Endometrial microvascular endothelial cells (primary cell): ENCODE results near the gene CIPC. TPM values are rescaled to one million over a fixed set of nuclear protein-coding genes. Genes with fewer than 3 reads are reported as not detected.

ENCODE experiments used
- in situ Hi-C: cut with HindIII; loops from 2 replicates; pipeline ENCODE4 v1.10.0; 2017; ENCODE audit warnings: low sequenced_read_pairs, low pct_unique_long_range_greater_than_20kb; ENCODE audit errors: inconsistent ontology term
- total RNA-seq: library from RNA; depleted of rRNA; stranded (reverse); fragments of >200 nt; gene quantifications from one replicate; pipeline ENCODE4 v1.2.3, GENCODE V29; 2015; ENCODE audit errors: inconsistent ontology term

CIPC gene
- total RNA-seq, 1 donor from 2014 or later, result 31.9 TPM

DNA sequence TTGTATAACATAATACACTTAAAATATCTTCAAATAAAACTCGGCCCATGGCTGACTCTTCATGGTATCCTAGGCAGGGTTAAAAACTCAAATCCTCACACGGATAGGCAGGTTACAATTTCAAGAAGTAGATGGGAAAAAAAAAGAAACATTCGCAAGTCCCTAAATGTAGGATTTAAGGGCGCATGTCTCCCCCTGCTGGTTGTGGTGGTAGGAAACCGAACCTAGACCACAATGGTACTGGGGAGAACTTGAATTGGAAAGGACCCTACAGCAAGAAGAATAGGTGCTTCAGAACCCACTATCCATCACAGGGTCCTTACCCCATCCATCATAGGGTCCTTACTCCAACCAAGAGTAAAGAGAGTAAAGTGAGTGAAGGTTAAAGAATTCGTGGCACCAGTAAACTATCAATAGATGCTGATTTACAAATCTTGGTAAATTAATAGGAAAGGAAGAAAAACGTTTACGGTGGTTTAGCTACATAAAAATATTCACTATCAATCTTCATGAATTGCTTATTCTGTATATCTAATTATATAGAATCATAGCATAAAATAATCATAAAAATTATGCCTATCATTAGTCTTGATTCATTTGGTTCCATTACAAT, 3.3 kb upstream of the CIPC start:
- in situ Hi-C loops, result loop anchor here (25.0 kb wide), 1 partner anchor 207 kb away; no protein-coding TSS in a partner anchor

DNA sequence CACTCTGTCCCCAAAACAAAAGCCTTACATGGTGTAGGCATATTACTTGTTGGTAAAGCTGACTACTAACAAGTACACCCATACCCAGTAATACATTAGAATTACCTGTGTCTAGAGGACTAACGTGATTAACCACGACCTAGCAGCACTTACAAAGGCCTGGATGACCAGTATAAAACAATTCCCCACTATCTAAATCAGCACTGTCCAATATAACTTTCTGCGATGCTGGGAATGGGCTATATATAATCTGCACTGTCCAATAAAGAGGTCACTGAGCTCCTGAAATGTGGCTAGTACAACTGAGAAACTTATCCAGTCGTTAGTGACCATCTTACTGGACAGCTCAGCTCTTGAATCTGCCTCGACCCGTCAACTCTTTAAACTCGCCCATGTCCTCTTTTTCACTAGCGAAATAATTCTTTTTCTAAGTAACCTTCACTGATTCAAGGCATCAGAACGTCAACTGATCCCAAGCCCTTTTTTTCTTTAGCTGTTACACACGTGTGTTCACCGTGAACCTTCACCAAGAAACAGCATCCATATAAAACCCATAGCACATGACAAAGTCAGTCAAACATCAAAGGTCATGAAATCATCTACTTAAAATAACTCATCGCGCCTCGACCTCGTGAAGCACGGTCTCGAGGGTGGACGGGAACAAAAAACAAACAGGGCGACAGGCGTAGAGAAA, 905 bp upstream of the CIPC start:
- in situ Hi-C loops, result loop anchor here (25.0 kb wide), 1 partner anchor 210 kb away; no protein-coding TSS in a partner anchor

- in situ Hi-C loops, result loop anchor here (25.0 kb wide), 1 partner anchor 211 kb away; no protein-coding TSS in a partner anchor
Observed at GRCh38 chr14:77098529-77099353, 683 bp downstream of the CIPC start.

DNA sequence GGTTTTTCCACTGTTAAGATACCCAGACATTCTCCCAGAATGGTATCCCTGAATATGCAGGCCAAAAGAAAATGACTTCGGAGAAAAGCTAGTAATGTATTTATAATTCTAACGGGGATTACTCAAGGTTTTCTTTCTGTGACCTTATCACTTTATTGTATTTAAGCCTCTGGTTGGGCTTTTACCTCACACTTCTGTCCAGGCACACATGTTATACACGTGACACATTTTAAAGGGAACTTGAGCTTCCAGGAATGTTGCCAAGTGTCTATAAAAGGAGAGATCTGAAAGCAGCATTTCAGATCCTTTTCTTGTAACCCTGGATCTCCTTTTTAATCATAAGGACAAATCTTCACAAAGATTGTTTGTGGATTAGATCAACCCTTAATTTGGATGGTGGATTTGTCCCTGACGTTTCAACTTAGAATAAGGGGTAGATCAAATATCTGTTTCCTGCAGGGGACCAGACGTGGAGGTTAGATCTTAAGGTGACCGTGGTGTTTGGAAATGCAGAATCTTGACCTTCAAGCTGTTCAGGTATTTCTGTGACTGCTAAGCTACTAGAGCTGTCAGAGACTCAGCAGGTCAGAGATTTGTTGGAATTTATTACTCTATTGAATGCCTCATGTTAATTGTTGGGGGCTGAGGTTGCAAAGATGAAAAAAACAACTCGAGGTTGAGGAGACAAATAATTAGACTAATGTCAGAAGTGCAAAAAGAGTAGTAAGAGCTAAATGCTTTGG, 1.5 kb downstream of the CIPC start:
- in situ Hi-C loops, result loop anchor here (25.0 kb wide), 1 partner anchor 212 kb away; no protein-coding TSS in a partner anchor

- in situ Hi-C loops, result no loop called here
Observed at GRCh38 chr14:77100961-77101360, 2.9 kb downstream of the CIPC start.

GRCh38 chr14:77102154-77102553, 4.1 kb downstream of the CIPC start:
- in situ Hi-C loops, result no loop called here

- in situ Hi-C loops, result no loop called here
Observed at GRCh38 chr14:77103475-77103874, 5.4 kb downstream of the CIPC start.

GRCh38 chr14:77103951-77104350, 5.9 kb downstream of the CIPC start:
- in situ Hi-C loops, result no loop called here

DNA sequence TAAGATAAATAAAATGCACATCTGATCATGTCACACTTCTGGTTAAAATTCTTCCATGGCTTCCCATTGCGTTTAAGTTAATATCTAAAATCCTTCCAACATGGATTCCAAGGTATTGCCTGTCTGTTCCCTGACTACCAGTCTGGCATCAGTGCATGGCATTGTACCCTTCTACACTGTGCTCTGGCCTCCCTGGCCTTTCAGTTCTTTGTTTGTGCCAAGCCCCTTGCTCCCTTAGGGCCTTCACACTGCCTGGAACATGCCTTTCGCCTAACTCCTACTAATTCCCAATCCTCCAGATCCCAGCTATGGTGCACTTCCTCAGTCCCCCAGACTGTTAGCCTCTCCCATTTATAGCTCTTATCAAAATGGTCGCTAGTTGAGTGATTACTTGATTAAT, 6.3 kb downstream of the CIPC start:
- in situ Hi-C loops, result no loop called here

- in situ Hi-C loops, result no loop called here
Observed at GRCh38 chr14:77105145-77105939, 7.3 kb downstream of the CIPC start.

DNA sequence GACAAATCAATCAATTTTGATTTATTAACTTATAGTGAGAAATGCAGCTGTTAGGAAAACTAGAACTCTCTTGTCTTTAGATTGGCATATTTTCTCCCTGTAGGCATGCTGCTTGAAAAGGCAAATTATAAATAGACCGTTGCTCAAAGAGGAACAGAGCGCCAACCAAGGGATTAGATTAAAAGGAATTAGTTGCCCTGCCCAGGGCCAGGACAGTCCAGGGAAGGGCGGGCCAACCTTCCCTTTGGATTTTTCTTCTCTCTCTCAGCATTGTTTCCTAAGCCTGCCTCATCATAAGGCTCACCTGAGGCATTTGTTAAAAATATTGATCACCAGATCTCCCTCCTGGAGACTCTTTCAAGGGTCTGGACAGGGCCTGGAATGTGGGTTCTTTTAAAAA, 8.6 kb downstream of the CIPC start:
- in situ Hi-C loops, result no loop called here

DNA sequence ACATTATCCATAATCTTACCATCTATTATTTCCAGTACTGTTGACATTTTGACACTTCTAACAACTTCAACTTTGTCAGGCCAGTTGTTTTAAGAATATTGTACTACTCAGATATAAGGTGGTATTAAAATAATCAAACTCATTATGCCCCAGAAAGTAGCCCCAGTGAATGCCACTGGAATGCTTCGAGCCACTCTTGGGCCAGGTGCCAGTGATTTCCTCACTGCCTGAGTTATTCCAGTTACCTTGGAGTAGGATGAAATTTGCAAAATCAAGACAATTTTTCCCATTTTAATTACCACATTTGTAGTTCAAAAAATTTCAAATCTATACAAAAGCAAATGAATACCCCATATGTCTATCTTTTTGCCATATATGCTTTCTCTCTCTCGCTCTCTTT, 9.2 kb downstream of the CIPC start:
- in situ Hi-C loops, result no loop called here

DNA sequence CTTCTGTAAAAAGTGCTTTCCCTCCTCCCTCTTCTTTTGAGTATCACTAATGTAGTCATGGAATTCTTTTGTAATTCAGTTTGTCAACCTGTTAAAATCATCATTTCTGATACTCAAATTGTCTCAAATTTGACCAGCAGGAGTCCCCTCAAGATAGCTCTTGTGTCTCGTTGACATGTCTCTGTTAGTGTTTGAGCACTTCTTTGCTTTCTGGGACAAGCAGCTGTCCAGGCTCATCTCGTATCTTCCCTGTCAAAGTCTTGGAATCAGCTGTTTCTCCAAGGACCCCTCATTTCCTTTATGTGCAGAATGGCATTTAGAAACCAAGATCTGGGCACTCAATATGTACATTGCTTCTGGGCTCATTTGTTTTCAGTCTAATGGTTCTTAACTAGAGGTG, 10.7 kb downstream of the CIPC start:
- in situ Hi-C loops, result no loop called here

DNA sequence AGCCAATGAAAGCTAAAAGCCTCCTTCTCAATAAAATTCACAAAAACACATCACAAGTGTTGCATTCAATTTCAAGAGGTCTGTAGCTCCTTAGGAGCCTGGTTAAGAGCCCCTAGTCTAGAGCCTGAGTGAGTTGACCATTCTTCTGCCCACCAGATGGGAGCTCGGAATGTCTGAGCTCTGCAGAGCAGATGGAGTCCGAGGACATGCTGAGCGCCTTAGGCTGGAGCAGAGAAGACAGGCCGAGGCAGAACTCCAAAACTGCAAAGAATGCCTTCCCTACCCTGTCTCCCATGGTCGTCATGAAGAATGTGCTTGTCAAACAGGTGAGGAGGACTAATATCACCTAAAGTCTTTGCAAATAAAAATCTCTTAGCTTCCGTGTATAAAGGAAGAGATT, 11.6 kb downstream of the CIPC start:
- in situ Hi-C loops, result no loop called here

GRCh38 chr14:77110286-77110685, 12.2 kb downstream of the CIPC start:
- in situ Hi-C loops, result no loop called here

DNA sequence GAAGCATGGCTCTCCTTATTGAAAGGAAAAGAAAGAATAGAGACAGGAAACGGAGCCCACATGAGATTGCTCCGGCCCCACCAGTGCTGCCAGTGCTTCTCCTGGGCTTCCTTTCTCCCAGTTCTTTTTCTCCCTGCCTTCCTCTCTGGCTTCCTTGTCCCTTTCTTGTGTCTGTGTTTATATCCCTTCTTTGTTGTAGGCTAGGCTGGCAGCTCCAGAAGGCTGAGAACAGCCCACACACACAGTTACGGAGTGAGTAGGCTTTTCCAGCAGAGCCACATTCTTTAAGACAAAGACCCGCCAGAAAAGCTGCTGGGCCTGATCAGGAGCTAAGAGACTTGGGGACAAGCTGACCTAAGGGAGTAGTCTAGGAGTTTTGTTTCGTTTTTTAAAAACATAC, 13.0 kb downstream of the CIPC start:
- in situ Hi-C loops, result no loop called here

DNA sequence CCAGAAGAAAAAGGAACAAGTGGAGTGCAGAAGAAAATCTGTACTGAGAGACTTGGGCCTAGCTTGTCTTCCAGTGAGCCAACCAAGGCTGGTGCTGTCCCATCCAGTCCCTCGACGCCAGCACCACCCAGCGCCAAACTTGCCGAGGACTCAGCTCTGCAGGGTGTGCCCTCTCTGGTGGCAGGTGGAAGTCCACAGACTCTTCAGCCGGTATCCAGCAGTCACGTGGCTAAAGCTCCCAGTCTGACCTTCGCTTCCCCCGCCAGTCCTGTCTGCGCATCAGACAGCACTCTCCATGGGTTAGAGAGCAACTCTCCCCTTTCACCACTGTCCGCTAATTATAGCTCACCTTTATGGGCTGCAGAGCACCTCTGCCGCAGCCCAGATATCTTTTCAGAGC, 15.6 kb downstream of the CIPC start:
- in situ Hi-C loops, result no loop called here

- in situ Hi-C loops, result no loop called here
Observed at GRCh38 chr14:77114609-77115008, 16.6 kb downstream of the CIPC start.
